ENCODE measurements around the gene C21orf58.
"Not testable (repeated sequence)": the region's sequence is repeated elsewhere in the genome, so short reads cannot be mapped to it uniquely, and the experiment has no call there.

Gene C21orf58

DNA sequence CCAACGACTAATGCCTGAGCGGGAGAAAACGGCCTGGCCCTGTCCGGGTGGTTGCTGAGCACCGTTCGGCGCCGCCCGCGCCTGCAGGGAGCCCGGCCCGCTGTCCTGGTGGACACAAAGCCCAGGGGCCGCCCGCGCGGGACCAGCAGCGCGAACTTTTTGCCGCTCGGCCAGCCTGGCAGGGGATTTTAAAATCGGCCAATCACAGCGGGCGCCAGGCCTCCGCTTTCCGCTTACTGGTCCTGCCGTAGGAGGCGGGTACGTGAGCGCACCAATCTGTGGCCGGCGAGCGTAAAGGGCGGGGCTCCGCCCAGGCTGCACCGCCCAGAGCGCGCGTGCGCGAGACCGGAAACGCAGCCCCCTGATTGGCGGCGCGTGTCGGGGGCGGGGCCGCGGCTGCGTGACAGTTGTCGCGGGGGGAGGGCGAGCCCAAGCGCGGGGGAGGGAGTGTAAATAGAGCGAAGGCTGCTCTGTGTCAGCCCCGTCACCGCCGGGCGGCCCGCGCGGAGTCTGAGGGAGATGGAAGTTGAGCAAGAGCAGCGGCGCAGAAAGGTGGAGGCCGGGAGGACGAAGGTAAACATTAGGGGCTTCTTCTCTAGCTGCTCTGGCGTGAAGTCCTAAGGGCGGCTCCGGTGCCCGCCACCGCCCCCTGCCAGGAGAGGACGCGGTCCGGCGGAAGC lies at the start of gene C21orf58, which contains the start of gene PCNT:
Gene C21orf58, minus strand, starts transcription at position 161 of the 680 bp plus-strand sequence. CDS start 1,132 bp downstream, outside the sequence.
Gene PCNT, plus strand, starts transcription at position 447 of the 680 bp plus-strand sequence. Its CDS starts 73 bp downstream, at position 520.
- DNase-seq (ENCODE audit: low spot score), result peak; percentile 98

GRCh38 chr21:46372947-46373346 lies 49.3 kb upstream of the C21orf58 start:
- not testable (repeated sequence) for DNase-seq (ENCODE audit: low spot score)

DNA sequence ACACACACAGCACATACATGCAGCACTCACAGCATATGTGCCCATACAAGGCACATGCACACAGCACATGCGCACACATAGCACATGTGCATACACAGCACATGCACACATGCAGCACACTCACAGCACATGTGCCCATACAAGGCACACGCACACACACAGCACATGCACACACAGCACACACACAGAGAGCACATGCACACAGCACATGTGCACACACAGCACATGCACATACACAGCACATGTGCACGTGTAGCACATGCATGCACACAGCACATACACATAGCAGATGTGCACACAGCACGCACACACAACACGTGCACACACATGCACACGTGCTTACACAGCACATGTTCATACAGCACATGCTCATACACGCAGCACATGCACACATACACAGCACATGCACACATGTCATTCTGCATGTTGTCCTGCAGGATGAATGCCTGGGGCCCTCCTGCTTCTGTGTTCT lies 48.4 kb upstream of the C21orf58 start:
- no peak for DNase-seq (ENCODE audit: low spot score)

DNA sequence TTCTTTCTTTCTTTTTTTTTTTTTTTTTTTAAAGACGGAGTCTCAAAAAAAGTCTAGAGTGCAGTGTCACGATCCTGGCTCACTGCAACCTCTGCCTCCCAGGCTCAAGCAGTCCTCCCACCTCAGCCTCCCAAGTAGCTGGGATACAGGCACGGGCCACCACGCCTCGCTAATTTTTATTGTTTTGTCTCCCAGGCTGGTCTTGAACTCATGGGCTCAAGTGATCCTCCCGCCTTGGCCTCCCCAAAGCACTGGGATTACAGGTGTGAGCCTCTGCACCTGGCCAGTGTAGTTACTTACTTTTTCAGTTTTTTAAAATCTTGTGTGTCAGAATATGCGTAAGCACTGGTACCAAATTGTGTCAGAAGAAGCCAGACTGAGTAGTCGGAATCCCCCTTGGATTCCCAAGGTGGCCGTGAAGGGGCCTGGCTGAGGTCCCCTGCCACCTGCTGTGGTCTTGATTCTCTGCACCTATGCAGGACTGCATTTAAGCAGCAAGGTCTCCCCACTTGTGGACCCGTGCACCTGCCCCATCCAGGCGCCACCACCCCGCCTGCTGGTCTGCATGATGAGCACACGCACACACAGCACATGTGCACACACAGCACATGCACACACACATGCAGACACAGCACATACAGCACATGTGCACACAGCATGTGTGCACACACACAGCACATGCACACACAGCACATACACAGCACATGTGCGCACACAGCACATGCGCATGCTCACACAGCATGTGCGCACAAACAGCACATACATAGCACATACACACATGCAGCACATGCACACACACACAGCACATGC lies 47.7 kb upstream of the C21orf58 start:
- no peak for DNase-seq (ENCODE audit: low spot score)

DNA sequence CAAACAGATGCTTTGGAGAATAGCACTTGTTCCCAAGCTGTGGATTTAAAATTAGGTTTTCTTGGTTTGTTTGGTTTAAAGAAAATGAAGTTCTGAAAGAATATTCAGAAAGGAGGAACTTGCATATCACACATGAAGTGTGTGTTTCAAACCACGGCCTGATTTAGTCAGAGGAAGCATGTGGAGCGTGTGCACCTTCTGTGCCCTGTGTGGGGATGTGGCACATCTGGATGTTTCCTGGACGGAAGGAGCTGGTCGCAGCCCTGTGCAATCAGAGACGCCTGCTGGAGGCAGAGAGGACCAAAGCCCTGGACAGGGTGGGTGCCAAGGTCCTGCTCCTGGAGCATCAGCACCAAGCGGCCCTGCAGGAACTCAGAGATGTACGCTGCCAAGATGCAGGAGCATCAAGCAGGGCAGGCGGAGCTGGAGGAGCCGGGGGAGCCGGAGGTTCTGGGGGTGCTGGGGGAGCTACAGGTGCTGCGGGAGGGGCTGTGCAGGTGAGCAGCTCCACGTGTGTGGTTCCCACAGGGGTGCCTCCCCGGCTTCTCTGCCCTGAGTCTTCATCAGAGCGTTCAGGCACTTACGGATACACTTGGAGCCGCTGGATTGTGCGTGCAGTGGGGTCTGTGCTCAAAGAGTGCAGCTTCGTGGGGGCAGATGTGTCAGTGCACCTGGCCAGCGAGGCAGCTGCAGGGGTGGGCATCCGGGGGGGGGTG lies 46.0 kb upstream of the C21orf58 start:
- DNase-seq (ENCODE audit: low spot score), result no peak

DNA sequence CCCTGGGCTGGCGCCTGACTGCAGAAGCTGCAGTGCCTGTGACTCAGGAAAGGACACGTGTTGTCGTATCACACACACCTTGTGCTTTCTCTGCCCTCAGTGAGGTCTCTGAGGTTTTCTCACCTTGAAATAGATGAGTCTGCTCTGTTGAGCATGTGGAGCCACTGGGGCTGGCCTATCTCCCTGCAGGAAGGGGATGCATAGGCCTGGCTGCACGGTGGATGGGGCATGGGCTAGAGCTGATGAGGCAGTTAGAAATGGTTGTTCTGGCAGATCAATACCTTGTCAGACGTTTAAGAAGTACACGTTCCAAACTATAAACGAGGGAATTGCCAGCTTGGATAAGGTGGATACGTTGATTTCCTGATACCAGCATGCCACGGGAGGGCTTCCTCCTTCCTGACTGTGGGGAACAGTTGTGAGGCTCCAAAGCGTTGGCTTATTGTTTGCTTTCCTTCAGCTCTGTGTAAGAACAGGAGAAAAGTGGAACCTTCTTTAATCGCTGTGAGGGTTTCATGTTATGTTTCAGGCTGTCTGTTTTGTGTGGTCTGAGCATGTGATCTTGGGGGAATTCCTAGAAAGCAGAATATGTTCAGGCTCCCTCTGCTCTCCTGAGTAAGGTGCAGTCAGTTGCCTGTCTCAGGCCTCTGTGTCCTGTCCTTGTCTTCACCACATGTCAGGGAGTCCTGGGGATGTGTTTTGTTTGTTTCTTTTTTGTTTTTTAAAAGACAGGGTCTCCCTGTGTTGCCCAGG lies 45.0 kb upstream of the C21orf58 start:
- DNase-seq (ENCODE audit: low spot score), result peak; percentile 4

- DNase-seq (ENCODE audit: low spot score), result no peak
These were observed 43.3 kb upstream of the C21orf58 start for GRCh38 chr21:46366966-46367365.

DNA sequence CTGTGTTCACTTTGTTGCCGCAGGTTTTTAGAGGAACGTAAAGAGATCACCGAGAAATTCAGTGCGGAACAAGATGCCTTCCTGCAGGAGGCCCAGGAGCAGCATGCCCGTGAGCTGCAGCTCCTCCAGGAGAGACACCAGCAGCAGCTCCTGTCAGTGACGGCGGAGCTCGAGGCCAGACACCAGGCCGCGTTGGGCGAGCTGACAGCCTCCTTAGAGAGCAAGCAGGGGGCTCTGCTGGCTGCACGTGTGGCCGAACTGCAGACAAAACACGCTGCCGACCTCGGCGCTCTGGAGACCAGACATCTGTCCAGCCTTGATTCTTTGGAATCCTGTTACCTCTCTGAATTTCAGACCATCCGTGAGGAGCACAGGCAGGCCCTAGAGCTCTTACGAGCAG lies 42.9 kb upstream of the C21orf58 start:
- no peak for DNase-seq (ENCODE audit: low spot score)

DNA sequence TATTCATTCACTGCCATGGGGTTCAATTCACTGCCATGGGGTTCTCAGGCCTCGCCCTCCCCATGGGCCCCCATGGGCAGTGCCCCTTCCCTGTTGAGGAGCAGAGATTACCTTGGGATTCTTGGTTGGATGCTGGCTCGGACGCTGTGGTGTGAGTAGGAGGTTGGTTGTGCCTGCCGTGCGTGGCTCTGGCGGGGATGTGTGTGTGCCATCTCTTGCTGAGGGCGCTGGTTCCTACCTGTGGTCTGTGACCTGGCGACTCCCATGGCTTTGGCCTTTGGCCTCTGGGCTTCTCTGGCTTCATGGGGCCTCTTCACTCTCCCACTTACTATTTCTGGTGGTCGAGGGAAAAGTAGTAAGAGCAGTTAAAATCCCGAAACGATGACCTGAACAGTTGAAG lies 42.4 kb upstream of the C21orf58 start:
- no peak for DNase-seq (ENCODE audit: low spot score)

DNA sequence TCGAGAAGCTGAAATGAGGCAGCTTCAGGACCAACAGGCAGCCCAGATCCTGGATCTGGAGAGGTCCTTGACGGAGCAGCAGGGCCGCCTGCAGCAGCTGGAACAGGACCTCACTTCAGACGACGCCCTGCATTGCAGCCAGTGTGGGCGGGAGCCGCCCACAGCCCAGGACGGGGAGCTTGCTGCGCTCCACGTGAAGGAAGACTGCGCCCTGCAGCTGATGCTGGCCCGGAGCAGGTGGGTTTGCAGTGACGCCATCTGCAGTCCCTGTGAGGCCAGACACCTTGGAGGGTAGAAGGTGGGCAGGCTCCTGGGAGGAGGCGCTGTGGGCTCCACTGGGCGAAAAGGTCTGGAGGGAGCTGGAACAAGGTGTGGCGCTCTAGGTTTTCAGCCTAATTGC lies 40.0 kb upstream of the C21orf58 start:
- DNase-seq (ENCODE audit: low spot score), result no peak

DNA sequence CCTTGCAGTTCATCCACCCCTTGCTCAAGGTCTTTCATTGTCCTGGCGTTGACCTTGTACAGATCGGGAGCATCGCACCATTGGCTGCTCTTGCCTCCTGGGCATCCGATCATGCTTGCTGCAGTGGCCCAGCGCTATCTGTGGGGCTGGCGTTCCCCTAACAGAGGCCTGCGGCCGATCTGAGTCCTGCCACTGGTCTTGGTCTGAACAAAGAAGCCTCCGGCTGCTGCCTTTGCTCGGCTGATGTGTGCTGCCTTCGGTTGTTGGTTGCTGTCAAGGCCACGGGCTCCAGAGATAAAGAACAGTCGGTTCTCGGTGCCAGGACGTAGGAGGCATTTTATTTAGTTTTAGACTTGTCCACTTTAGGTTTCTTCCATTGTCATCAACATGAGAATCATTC lies 39.3 kb upstream of the C21orf58 start:
- no peak for DNase-seq (ENCODE audit: low spot score)

GRCh38 chr21:46361935-46362334 lies 38.3 kb upstream of the C21orf58 start:
- no peak for DNase-seq (ENCODE audit: low spot score)

DNA sequence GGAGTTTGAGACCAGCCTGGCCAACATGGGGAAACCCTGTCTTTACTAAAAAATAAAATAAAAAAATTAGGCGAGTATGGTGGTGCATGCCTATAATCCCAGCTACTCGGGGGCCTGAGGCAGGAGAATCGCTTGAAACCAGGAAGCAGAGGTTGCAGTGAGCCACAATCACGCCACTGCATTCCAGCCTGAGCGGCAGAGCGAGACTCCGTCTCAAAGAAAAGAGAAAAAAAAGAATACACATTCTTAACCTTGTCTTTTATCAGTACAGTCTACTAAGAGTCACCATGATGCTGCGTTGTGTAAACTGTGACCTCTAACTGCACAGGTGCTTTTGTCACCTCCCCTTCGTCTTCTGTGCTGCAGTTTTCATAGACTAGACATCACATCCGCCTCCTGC lies 37.5 kb upstream of the C21orf58 start:
- no peak for DNase-seq (ENCODE audit: low spot score)

DNA sequence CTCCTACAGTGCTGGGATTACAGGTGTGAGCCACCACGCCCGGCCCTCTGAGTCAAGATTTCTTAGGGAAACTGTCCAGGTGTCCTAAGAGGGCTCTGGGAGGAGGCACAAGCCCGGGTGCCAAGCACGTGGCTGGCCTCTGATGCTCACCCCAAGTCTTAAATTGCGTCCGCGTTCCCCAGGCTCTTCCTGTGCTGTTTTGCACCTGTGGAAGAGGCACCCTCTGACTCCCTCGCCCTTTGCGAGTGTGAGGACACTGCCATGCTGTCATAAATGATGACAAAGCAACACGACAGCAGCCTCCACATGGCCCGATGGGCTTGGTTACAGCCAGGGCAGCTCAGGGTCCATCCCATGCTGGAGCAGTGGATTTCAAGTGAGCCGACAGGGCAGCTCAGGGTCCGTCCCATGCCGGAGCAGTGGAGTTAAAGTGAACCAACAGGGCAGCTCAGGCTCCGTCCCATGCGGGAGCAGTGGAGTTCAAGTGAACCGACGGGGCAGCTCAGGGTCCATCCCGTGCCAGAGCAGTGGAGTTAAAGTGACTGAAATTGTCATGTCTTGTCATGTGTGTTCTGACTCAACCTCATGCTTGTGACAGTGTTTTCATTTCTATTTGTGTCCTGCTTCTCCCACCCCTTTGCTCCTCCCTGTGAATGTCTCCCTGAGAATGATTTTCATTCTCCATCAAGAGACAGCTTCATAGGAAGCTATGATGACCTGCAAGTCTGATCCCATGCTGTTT lies 34.2 kb upstream of the C21orf58 start:
- no peak for DNase-seq (ENCODE audit: low spot score)

DNA sequence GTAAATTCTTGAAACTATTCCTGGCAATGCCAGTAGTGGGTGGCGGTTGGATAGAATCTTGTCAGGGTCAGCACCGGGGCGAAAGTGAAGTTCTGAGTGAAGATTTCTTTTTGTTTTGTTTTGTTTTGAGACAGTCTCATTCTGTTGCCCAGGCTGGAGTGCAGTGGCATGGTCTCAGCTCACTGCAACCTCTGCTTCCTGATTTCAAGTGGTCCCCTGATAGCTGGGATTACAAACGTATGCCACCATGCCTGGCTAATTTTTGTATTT lies 33.6 kb upstream of the C21orf58 start:
- no peak for DNase-seq (ENCODE audit: low spot score)

- DNase-seq (ENCODE audit: low spot score), result no peak
These were observed 33.0 kb upstream of the C21orf58 start for GRCh38 chr21:46356494-46357334.

DNA sequence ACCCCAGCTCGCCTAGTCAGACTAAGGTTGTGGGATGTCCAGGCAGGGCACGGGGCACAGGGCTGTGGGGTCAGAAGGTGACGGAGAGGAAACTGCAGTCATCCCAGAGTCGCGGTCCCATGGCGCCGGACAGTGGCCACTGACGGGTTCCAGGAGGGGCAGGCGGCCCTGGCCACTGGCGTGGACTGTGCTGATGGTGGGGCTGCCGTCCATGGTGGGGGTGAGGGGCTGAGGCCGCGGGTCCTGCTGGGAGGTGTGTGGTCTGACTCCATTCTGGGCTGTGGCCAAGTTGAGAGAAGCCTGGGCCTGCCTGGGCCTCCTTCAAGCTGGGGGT lies 32.3 kb upstream of the C21orf58 start:
- no peak for DNase-seq (ENCODE audit: low spot score)

GRCh38 chr21:46355161-46356004 lies 31.7 kb upstream of the C21orf58 start:
- DNase-seq (ENCODE audit: low spot score), result no peak

GRCh38 chr21:46354518-46354917 lies 30.8 kb upstream of the C21orf58 start:
- DNase-seq (ENCODE audit: low spot score), result no peak

GRCh38 chr21:46354046-46354445 lies 30.4 kb upstream of the C21orf58 start:
- no peak for DNase-seq (ENCODE audit: low spot score)
